CD4-positive, alpha-beta T cell treated with Interleukin-10 for 1 hour (primary cell): Measurements from ENCODE around the gene FLACC1.
"Not testable (repeated sequence)": the region's sequence is repeated elsewhere in the genome, so short reads cannot be mapped to it uniquely, and the experiment has no call there.

Experiments used
- DNase-seq: peaks from one replicate; pipeline ENCODE4 v3.0.0-alpha.2; 2020

Gene FLACC1

DNA sequence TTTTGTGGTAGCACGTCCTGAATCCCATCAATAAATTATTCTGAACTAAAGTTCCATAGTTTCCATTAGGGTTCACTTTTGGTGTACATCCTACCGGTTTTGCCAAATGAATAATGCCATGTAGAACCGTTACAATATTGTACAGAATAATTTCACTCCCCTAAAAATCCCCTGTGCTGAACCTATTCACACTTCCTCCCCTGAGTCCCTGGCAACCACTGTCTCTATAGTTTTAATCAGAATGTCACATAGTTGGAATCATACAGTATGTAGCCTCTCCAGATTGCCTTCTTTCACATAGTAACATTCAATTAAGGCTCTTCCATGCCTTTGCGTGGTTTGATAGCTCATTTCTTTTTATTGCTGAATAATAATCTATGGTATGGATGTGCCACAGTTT lies 106.4 kb downstream of the FLACC1 start:
- no peak for DNase-seq

DNA sequence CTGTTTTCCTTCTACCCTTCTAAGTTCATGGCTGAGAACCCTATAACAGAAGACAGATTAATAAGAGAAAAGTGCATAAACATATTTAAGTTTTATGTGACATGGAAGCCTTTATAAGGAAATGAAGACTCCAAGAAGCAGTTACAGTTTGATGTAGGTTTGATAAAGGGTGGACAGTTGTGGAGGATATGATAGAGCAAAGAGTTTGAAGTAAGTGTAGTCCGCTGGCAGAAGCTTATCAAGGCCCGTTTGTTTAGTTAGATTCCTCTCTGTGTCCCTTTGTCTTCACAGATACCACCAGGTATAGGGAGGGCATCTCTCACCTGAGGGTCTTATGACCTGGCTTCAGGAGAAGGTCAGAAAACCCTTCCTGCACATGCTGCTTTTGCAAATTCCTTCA lies 107.3 kb downstream of the FLACC1 start:
- no peak for DNase-seq

DNA sequence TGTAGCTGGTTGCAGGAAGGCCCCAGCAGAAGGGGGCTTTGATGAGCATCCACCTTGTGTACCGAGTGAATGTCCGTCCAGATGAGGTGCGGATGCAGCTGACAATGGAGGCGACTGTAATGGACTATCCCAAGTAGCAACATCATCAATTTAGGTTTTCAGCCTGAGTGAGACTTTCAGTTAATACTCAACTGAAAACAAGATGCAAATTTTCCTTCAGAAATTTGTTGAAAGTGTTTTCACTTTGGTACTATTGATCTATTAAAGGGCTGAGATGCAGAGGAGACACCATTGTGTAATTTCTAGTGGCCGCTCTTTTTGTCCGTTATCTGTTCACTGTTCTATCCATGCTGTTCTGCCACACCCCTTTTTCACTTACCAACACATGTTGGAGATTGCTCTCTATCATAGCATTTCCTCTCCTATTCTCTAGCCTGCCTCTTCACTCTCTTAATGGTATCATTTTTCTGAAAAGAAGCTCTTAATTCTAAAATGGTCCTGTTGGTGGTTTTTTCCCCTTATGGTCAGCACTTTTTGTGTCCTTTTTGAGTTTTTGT lies 108.8 kb downstream of the FLACC1 start:
- DNase-seq, result no peak

DNA sequence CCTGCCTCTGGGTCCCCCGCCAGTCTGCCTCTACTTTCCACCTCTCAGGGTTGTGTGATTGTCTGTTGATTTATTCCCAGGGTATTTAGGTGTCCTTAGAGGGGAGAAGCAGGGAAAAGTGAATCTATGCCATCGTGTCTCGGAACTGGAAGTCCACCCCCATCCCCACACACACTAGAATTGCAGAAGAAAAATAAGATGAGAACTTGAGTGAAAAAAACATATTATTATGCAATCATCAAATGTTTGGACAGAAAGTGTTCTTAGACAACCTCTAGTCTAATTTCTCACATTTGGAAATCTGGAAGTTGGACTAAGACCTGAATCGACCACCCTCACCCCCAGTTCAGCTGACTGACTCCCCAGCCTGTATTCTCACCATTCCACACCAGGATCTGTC lies 110.9 kb downstream of the FLACC1 start:
- DNase-seq, result no peak

DNA sequence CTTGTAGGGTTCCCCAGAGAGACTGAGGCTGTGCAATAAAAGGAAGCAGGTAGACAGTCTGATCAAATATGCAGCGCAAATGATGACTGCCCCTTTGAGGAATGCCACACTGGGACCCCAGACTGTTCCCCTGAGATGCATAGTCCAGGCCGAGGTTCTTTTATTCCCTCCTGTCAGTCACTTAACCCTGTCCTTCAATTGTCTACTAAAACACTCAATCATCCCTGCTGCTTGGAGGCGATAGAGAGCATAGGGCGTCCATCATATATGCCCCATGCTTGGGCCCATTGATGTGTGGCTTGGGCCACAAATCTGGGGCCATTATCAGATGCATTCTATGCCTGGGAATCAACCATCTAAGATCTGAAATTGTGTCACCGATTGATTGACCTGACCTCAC lies 112.3 kb downstream of the FLACC1 start:
- no peak for DNase-seq

DNA sequence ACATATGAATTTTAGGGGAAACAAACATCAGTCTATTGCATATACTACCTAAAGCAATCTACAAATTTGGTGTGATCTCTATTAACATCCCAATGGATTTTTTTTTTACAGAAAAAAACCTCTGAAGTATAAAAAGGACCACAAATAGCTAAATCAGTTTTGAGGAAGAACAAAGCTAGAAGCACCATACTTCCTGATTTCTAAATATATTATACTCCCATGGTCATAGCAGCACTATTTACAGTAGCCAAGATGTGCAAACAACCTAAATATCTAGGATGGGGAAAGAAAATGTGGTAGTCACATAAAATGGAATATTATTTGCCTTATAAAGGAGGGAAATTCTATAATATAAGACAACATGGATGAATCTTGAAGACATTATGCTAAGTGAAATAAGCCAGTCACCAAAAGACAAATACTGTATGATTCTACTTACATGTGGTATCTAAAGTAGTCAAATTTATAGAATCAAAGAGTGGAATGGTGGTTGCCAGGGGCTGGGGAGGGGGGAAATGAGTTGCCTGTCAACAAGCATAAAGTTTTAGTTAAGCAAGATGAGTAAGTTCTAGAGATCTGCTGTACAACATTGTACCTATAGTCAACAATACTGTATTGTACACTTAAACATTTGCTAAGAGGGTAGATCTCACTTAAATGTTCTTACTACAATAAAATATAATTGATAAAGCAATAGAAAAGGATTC lies 114.4 kb downstream of the FLACC1 start:
- no peak for DNase-seq

DNA sequence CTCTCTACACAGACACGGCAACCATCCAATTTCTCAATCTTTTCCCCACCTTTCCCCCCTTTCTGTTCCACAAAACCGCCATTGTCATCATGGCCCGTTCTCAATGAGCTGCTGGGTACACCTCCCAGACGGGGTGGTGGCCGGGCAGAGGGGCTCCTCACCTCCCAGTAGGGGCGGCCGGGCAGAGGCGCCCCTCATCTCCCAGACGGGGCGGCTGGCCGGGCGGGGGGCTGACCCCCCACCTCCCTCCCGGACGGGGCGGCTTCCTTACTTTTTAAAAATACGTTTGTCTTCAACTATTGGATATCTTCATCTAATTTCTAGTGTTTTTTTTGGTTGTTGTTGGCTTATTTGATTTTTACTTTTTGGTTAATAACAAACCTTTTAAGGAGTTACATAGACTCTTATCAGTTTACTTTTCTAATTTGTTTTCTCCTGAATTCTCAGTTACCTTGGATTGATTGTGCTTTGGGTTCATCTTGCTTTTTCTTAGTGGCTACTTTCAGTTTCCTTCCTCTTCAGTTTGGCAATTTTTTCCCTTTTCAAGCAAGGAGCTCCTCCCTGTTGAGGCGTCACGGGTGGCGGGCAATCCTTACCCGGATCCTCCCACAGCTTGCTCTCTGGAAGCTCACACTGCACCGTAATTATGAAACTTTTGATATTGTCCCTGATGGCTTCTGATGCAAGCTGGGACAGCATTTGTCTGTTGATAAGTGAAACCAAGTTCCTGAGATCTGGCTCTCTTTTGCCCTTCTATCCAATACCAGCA lies 117.8 kb downstream of the FLACC1 start:
- DNase-seq, result not testable (repeated sequence)
